ENCODE data around the gene SLC8B1.
A peak's percentile ranks its signal among the peaks of the same experiment; 100 is the strongest.
"Not testable (repeated sequence)": the region's sequence is repeated elsewhere in the genome, so short reads cannot be mapped to it uniquely, and the experiment has no call there.

The SLC8B1 gene

GRCh38 chr12:113365639-113366395 lies 30.9 kb upstream of the SLC8B1 start:
- no peak for DNase-seq (ENCODE audit: low read depth)
- TF ChIP-seq CTCF (conservative IDR thresholded peaks at IDR 0.05; ENCODE audit: low read depth, low read length), result no peak
- H3K4me3 ChIP-seq (ENCODE audit: low read length), result no peak overlapping the region

GRCh38 chr12:113364698-113365097 lies 29.8 kb upstream of the SLC8B1 start:
- TF ChIP-seq CTCF (conservative IDR thresholded peaks at IDR 0.05; ENCODE audit: low read depth, low read length), result no peak
- H3K4me3 ChIP-seq (ENCODE audit: low read length), result no peak overlapping the region
- no peak for DNase-seq (ENCODE audit: low read depth)

GRCh38 chr12:113361574-113362370 lies 26.9 kb upstream of the SLC8B1 start:
- H3K4me3 ChIP-seq (ENCODE audit: low read length), result no peak overlapping the region
- DNase-seq (ENCODE audit: low read depth), result no peak
- TF ChIP-seq CTCF (conservative IDR thresholded peaks at IDR 0.05; ENCODE audit: low read depth, low read length), result no peak

GRCh38 chr12:113359939-113360748 lies 25.2 kb upstream of the SLC8B1 start:
- TF ChIP-seq CTCF (conservative IDR thresholded peaks at IDR 0.05; ENCODE audit: low read depth, low read length), result peak; percentile 39
- no peak overlapping the region for H3K4me3 ChIP-seq (ENCODE audit: low read length)
- DNase-seq (ENCODE audit: low read depth), result no peak

- no peak for TF ChIP-seq CTCF (conservative IDR thresholded peaks at IDR 0.05; ENCODE audit: low read depth, low read length)
- H3K4me3 ChIP-seq (ENCODE audit: low read length), result peak overlapping the region; percentile 82
- no peak for DNase-seq (ENCODE audit: low read depth)
Observed at GRCh38 chr12:113359133-113359938, 24.4 kb upstream of the SLC8B1 start.

- DNase-seq (ENCODE audit: low read depth), result peak; percentile 56
- H3K4me3 ChIP-seq (ENCODE audit: low read length), result peak within 1 kb of the TSS; percentile 82
- peak; percentile 9 for TF ChIP-seq CTCF (conservative IDR thresholded peaks at IDR 0.05; ENCODE audit: low read depth, low read length)
Observed at GRCh38 chr12:113358381-113359132, 23.6 kb upstream of the SLC8B1 start, which contains the start of gene PLBD2. TSS of gene PLBD2 (plus strand) at chr12:113358587. CDS start at chr12:113358601, 14 bp downstream.

GRCh38 chr12:113354192-113354591 lies 19.3 kb upstream of the SLC8B1 start:
- not testable (repeated sequence) for DNase-seq (ENCODE audit: low read depth); H3K4me3 ChIP-seq (ENCODE audit: low read length)

All from retinal pigment epithelial cell (primary cell).